NCI-H2171 treated with DMSO at 0.1 percent for 48 hours (cell line): ENCODE results near the gene D2HGDH.
"Not testable (repeated sequence)": the region's sequence is repeated elsewhere in the genome, so short reads cannot be mapped to it uniquely, and the experiment has no call there.

ENCODE experiments used
- DNase-seq: peaks from one replicate; lab custom pipeline; 2025; lab: John Stamatoyannopoulos, UW

The D2HGDH gene

GRCh38 chr2:241724975-241725870 lies 9.2 kb upstream of the D2HGDH start:
- no peak for DNase-seq

GRCh38 chr2:241726459-241726858 lies 8.0 kb upstream of the D2HGDH start:
- no peak for DNase-seq

- DNase-seq: no peak
Observed at GRCh38 chr2:241728000-241728399, 6.4 kb upstream of the D2HGDH start.

GRCh38 chr2:241728627-241729026 lies 5.8 kb upstream of the D2HGDH start:
- DNase-seq: no peak

GRCh38 chr2:241729868-241730267 lies 4.6 kb upstream of the D2HGDH start:
- DNase-seq: no peak

GRCh38 chr2:241730671-241731293 lies 3.6 kb upstream of the D2HGDH start:
- no peak for DNase-seq

- DNase-seq: not testable (repeated sequence)
Observed at GRCh38 chr2:241732513-241733186, 1.8 kb upstream of the D2HGDH start.

GRCh38 chr2:241733391-241734207 lies 831 bp upstream of the D2HGDH start:
- DNase-seq: no peak

GRCh38 chr2:241734208-241734466 lies 293 bp upstream of the D2HGDH start:
- DNase-seq: no peak

GRCh38 chr2:241736111-241736510 lies 1.7 kb downstream of the D2HGDH start:
- DNase-seq: no peak

- DNase-seq: no peak
Observed at GRCh38 chr2:241738040-241738686, 3.7 kb downstream of the D2HGDH start.

GRCh38 chr2:241739177-241739576 lies 4.7 kb downstream of the D2HGDH start:
- DNase-seq: no peak

GRCh38 chr2:241739651-241740050 lies 5.2 kb downstream of the D2HGDH start:
- no peak for DNase-seq

GRCh38 chr2:241741016-241741415 lies 6.6 kb downstream of the D2HGDH start:
- no peak for DNase-seq

GRCh38 chr2:241742320-241742939 lies 8.0 kb downstream of the D2HGDH start:
- DNase-seq: no peak

GRCh38 chr2:241743008-241743407 lies 8.6 kb downstream of the D2HGDH start:
- DNase-seq: not testable (repeated sequence)

- DNase-seq: no peak
Observed at GRCh38 chr2:241743620-241744019, 9.2 kb downstream of the D2HGDH start.

GRCh38 chr2:241744028-241744754 lies 9.8 kb downstream of the D2HGDH start:
- DNase-seq: no peak

- DNase-seq: no peak
Observed at GRCh38 chr2:241745276-241745675, 10.8 kb downstream of the D2HGDH start.

- DNase-seq: no peak
Observed at GRCh38 chr2:241746084-241746483, 11.7 kb downstream of the D2HGDH start.
